Measurements from ENCODE around the gene ANKH.
"Not testable (repeated sequence)": the region's sequence is repeated elsewhere in the genome, so short reads cannot be mapped to it uniquely, and the experiment has no call there.

Gene ANKH

DNA sequence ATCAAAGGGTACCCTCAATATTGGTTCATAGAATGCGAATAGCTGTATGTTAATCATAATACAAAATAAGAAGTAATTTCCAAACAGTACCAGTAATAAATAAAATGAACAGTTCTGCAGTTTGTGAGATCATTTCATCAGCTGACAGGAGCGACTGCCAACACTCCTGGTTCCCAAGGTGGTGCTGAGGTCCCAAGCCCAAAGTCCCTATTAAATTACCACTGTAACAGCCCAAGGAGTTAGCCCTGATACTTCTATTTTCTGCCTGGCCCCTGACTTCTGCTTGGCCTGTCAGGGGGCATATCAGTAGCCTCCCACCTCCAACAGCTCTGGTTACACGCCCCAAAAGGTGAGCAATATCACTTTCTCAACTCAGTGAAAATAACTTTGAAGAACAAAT lies 47.1 kb downstream of the ANKH start:
- no peak for DNase-seq

GRCh38 chr5:14821100-14821845 lies 50.3 kb downstream of the ANKH start:
- no peak for DNase-seq

DNA sequence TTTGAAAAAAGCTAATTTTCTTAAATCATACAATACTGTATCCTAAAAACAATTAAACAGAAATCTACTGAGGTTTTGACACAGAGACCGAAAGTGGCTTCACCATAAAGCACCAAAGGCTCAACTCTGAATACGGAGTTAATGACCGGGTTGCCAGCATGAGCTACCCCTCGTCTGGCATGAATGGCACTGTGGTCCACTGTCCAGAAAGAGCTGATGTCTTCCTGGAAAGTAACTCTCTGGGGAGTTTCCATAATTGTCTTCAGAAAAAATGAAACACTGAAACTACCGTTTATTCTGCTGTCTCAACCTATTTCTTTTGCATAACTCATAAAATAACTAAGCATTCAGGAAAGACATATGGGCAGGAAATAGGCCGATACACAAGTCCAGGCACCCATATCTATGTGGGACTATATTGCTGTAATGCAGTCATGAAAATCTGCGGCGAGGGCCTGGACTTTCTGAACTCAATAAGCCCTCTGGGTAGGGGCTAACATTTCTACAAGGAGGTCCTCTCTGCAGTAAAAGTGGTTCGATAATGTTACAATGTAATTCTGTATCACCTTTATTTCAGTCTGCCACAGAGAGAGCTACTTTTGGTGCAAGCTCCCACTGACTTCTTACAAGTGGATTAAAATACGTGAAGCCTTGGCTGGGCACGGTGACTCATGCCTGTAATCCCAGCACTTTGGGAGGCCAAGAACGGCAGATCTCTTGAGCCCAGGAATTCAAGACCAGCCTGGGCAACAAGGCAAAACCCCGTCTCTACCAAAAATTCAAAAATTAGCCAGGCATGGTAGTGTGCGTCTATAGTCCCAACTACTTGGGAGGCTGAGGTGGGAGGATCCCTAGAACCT lies 52.4 kb downstream of the ANKH start:
- DNase-seq, result no peak

- not testable (repeated sequence) for DNase-seq
Observed at GRCh38 chr5:14817762-14818136, 53.8 kb downstream of the ANKH start.

- DNase-seq, result peak; percentile 15
Observed at GRCh38 chr5:14816999-14817761, 54.4 kb downstream of the ANKH start.

DNA sequence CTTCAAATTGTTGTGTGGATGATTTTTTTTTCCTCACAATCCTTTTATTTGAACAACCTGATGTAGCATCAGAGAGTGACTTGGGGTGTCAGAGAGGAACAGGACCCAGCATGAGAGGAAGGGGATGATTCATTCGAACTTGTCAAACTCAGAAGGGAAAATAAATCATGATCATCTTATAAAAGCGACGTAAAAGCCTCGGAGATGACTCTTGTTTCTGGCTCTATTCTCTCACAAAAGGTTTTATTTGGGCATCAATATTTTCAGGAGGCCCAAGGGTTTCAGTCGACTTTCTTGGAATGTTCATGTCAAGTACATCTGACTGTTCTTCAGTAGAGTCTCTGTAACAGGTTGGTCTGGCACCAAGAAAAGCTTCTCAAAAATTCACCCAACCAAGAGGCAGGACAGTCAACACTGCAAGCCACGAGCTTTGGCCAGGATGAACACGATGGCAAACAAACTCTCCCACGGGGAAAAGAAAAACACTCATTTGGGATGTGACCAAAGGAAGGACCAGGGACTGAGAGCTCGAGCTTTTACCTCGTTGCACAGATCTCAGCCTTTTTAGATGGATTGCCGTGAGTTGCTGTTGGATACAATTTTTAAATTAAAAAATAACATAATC lies 55.1 kb downstream of the ANKH start:
- no peak for DNase-seq

GRCh38 chr5:14813747-14814146 lies 57.8 kb downstream of the ANKH start:
- no peak for DNase-seq

GRCh38 chr5:14812166-14812565 lies 59.4 kb downstream of the ANKH start:
- DNase-seq, result no peak

DNA sequence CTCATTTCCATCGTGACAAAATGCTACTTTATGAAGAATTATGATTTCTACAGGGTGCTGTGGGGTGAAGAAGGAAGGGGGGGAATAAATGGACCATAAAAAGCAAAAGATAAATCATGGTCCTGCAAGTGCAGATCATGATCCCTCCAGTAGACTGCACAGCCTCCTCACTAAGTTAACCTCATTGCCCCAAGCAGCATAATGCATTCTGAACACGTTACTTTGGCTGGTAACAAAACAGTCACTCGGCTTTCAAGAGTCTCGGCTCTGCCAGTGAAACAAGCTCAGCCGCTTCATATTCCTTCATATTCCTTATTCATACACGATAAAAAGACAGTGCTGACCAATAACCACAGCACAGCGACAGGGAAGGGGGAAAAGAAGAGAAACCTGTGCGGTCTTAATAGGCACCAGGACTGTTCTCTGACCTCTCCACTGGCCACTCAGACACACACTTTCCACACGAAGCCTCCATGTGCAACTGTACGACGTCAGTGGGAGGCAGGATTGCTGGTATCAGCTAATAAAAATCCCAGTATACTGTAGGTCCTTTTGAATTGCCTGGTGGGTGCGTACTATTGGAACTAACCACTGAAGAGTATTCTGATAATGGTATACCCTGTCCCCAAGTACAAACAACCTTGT lies 60.5 kb downstream of the ANKH start:
- DNase-seq, result no peak

- DNase-seq, result no peak
Observed at GRCh38 chr5:14810282-14810681, 61.3 kb downstream of the ANKH start.

GRCh38 chr5:14809369-14810155 lies 62.0 kb downstream of the ANKH start:
- DNase-seq, result peak; percentile 79

DNA sequence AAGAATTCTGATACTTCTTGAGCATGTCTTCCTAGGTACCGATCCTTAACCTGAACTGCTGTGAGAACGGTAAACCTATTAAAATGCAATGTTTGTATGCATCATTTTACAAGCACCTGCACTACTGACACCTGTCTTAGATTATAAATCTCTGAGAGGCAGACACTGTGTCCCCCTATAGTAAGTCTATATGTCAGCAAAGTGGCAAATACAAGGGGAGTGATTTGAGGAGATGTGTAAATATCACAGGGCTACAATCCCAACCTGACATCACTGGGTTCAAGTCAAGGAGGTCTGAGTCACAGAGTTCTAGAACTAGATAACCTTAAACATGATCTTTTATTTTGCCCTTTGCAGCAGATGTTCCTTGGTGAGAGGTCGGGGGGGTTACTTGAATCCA lies 64.1 kb downstream of the ANKH start:
- DNase-seq, result no peak

DNA sequence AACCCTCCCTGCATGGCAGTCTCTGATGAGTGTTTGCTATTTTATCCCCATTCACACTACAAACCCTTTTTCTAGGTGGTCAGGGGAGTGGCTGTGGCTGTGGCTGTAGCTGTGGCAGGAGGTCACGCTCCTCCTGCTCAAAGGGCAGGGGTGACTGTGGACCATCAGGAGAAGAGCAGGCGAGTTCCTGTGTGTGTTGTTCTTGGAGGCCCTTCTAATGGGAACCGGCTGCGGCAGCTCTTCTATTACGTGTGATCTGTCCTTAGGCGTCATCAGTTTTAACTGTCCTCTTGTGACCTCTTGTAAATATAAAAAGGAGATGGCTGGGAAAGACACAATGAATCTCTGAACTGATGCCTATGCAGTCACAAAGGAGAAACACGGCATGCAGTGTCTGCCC lies 65.1 kb downstream of the ANKH start:
- no peak for DNase-seq

DNA sequence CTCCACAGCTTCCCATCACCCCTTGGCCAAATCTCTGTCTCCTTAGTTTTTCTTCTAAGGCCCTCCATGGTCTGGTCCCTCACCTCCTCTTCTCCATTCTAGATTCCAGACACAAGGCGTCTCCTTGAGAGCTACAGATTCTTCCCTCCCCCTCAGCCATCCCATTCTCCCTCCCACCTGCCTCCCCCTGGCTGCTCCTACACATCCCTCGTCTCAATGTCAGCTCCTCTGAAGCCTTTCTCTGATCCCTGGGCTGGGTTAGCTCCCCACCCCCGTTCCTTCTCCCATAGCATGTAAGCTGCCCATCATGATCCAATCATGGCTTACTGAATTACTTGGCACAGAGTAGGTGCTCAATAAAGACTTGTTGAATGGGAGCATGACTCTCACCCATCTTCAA lies 69.0 kb downstream of the ANKH start:
- no peak for DNase-seq

DNA sequence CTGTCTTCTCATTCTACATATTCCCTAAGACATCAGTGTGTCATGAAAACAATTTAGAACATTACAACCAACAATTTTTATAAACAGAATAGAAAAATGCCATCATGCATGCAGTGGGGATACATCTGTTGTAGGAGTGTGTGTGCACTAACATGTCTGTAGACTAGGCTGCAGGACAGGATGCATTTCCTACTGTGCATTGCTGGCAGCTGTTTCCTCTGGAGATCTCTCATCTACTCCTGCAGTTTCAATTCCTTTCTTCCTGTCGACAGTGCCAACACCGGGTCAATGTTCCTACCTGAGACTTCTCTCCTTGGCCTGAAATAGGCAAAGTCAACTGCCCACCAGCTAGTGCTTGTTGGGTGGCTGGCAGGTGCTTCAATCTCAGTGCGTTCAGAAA lies 69.8 kb downstream of the ANKH start:
- DNase-seq, result no peak

GRCh38 chr5:14797385-14797784 lies 74.2 kb downstream of the ANKH start:
- not testable (repeated sequence) for DNase-seq

DNA sequence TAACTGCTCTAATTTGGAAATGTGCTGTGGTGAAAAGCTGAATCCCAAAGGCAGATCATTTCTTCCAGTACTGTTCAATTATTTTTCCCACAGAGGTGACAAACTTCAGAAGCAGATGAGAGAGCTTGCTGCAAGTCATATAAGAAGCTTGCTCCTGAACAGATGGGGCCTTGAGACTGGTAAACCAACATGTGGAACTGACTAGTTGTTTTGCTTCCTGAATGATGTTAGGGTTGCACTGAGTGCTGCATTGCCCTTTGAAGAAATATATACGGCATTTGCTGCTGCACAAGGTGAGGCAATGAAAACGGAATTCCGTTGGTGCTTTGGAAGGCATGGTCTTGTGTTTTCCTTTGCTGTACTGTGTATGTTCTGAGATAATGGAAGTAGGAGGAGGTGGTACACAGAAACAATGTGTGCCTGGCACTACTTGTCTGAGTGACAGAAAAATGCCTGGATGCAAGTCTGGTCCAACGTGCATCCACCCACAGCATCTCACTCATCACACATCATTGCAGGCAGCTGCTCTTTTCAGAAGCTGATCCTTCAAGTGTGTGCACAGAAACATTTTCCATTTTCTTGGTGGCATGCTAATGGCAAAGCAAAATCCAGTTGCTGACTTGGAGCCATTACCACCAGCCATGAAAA lies 76.9 kb downstream of the ANKH start:
- DNase-seq, result no peak

DNA sequence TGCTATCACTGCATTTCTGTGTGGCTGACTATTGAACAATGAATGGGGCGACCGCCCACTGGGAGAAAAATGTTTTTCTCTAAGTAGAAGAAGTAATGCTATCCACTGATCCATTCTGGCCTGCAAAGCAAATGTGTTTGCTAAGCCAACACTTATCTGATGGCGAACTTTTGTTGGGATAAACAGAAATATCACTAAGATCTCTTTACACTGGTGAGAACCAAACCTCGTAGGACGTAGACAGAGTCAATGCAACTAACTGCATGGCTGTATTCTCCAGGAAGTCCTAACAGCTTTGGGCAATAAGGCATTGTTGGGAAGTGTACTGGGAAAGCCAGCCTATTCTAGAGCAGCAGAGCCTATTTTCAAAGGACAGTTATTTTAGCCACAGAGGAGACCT lies 77.7 kb downstream of the ANKH start:
- DNase-seq, result no peak

DNA sequence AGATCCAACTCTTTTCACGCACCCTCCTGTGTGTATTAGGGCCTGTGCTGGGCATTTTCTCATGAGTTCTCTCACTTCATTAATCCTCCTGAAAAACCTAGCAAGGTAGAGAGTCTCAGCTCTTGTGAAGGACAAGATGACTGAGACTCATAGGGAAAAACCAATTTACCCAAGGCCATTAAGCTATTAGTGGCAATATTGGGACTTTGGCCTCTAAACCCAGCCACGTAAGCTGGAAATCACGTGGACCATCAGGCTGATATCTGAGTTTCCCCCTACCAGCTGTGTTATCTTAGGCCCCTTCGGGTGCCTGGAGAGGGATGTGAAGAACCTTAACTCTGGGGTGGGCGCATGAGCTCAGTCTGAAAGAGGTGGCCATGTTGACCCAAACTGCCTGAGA lies 80.7 kb downstream of the ANKH start:
- no peak for DNase-seq

DNA sequence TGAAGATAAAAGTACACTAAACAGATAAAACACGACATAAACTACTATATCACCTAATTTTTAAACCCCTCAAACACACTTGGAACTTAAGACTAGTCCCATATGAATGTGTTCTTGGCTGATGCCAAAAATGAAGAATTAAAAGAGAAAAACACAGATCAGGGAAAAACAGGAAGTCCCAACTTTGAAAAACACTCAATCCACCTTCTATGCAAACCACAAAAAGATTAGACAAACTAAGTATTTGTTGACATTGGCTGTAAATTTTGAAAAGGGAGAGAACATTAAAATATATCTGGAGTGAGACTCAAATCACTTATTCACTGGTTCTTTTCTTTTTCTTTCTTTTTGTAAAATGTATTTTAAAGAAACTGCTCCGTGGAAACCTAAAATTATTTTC lies 81.4 kb downstream of the ANKH start:
- no peak for DNase-seq
